Gastroesophageal sphincter (tissue), 3 donors: ENCODE measurements around the gene CES4A.

ENCODE experiments used
- EP300 ChIP-seq: sonication (generic); formaldehyde crosslinking; IDR thresholded peaks from one replicate; pipeline ENCODE4 v1.6.1; 2017; ENCODE audit warnings: antibody characterized with exemption, mild to moderate bottlenecking
- POLR2A ChIP-seq, 2 donors: fragments of 450-650 bp; IDR thresholded peaks; one replicate each; pipeline ENCODE4 v1.6.1; 2017; ENCODE audit warnings: antibody characterized with exemption in 2 of 2, mild to moderate bottlenecking in 2 of 2, moderate library complexity in 1 of 2
- POLR2AphosphoS5 ChIP-seq: sonication (generic); formaldehyde crosslinking; IDR thresholded peaks from one replicate; pipeline ENCODE4 v1.6.1; 2017; ENCODE audit warnings: antibody characterized with exemption
- TF ChIP-seq, protein P1 (sequence below), 4 experiments: fragments of 200-600 bp in 2 of 4; fragments of 450-650 bp in 2 of 4; sonication (generic) in 1 of 4; IDR thresholded peaks; one replicate each; pipeline ENCODE4 v1.5.1; 2017 to 2019; ENCODE audit warnings: antibody characterized with exemption in 4 of 4, mild to moderate bottlenecking in 2 of 4, moderate library complexity in 2 of 4

GRCh38 chr16:66943426-66944053 lies 44.8 kb upstream of the CES4A start:
- TF ChIP-seq POLR2A (IDR thresholded peaks at IDR 0.05) (no peak), POLR2AphosphoS5 (no peak), EP300 (no peak)
- TF ChIP-seq, protein P1, sequence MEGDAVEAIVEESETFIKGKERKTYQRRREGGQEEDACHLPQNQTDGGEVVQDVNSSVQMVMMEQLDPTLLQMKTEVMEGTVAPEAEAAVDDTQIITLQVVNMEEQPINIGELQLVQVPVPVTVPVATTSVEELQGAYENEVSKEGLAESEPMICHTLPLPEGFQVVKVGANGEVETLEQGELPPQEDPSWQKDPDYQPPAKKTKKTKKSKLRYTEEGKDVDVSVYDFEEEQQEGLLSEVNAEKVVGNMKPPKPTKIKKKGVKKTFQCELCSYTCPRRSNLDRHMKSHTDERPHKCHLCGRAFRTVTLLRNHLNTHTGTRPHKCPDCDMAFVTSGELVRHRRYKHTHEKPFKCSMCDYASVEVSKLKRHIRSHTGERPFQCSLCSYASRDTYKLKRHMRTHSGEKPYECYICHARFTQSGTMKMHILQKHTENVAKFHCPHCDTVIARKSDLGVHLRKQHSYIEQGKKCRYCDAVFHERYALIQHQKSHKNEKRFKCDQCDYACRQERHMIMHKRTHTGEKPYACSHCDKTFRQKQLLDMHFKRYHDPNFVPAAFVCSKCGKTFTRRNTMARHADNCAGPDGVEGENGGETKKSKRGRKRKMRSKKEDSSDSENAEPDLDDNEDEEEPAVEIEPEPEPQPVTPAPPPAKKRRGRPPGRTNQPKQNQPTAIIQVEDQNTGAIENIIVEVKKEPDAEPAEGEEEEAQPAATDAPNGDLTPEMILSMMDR (IDR thresholded peaks at IDR 0.05), result no peak
